ENCODE data around the gene CTXND1.

GRCh38 chr15:80152180-80152895, 99.7 kb downstream of the CTXND1 start:
- TF ChIP-seq EZH2 (IDR thresholded peaks at IDR 0.05; ENCODE audit: insufficient read depth, poor library complexity, severe bottlenecking): no peak
- no peak for TF ChIP-seq EZH2phosphoT487 (IDR thresholded peaks at IDR 0.05; ENCODE audit: insufficient read depth, low read depth)

Measured in GM23248 (cell line).